Fibroblast of skin of left biceps (primary cell): ENCODE measurements around the gene CIPC.

Experiments used
- DNase-seq, 2 experiments: peaks; one replicate each; pipeline ENCODE4 v3.0.0-alpha.2; 2013; ENCODE audit warnings: low read depth in 2 of 2

Gene CIPC

GRCh38 chr14:77071938-77072388 lies 26.1 kb upstream of the CIPC start:
- no peak for DNase-seq

DNA sequence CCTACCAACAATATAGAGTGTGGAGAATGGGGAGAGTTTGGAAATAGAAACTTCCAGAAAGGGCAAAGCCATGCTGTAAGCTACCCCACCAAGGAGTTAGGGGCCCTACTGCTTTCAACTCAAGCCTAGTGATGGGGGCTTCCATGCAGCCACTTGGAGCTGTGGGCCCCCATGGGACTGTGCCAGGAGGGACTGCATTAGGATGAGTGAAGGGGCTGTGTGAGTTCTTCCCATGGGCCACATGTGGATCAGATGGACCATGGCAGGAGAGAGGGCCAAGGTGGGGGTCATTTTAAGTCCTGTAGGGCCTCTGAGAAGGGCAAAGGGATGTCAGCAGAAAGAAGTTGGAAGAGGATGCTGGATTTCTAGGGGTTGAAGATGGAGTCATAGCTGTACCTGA lies 23.1 kb upstream of the CIPC start:
- no peak for DNase-seq

- no peak for DNase-seq
Measured at GRCh38 chr14:77076113-77076631, 21.9 kb upstream of the CIPC start.

DNA sequence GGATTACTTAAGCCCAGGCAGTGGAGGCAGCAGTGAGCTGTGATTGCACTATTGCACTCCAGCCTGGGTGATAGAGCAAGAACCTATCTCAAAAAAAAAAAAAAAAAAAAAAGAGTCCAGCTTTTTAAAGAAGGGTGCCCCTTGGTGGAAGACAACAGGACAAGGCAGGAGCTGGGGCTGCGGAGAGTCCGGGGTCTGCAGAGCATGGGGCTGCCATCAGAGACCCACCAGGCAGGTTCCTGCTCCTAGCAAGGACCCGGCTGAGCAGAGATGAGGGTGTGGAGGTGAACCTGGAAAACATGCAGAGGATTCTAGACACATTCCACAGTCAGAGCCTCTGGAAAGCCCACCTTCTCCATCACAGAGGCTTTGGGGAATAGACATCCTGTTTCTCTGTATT lies 21.0 kb upstream of the CIPC start:
- DNase-seq: no peak

GRCh38 chr14:77082356-77082755 lies 15.7 kb upstream of the CIPC start:
- DNase-seq: no peak

DNA sequence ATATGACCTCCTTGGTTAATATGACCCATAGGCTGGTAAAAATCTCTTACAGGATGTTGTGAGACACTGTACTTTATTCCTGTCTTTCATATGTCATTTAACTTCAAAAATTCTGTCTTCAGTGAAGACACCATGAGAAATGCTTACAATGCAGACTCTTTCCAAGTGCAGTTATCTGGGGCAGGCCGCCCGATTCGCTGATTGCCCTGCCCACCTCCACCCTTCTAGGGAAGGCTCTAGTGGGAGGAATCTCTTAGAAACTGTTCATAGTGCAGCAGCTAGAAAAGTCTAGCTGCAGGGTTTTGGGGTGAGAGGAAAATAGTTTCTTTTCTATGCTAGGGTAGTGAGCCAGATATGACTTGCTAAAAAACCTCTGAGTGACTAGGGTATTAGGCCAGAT lies 15.0 kb upstream of the CIPC start:
- DNase-seq: no peak

GRCh38 chr14:77084985-77085384 lies 13.1 kb upstream of the CIPC start:
- no peak for DNase-seq

DNA sequence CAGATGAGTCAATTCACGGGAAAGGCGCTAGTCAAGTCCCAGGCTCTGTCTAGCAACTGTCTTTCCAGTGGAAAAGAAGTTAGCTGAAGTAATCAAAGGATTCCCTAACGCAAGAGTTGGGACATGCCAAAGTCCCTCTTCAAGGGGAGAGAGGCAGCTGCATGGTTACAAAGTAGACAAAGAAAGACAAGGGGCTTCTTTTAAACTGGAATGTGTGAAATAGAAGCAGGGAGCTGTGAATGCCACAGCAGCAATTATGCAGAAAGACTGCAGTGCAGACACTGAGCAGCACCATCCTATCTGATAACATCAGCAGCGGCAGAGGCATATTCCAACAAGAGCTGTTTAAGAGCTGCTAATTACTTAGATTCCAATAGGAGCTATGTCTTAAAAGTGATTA lies 12.5 kb upstream of the CIPC start:
- no peak for DNase-seq

DNA sequence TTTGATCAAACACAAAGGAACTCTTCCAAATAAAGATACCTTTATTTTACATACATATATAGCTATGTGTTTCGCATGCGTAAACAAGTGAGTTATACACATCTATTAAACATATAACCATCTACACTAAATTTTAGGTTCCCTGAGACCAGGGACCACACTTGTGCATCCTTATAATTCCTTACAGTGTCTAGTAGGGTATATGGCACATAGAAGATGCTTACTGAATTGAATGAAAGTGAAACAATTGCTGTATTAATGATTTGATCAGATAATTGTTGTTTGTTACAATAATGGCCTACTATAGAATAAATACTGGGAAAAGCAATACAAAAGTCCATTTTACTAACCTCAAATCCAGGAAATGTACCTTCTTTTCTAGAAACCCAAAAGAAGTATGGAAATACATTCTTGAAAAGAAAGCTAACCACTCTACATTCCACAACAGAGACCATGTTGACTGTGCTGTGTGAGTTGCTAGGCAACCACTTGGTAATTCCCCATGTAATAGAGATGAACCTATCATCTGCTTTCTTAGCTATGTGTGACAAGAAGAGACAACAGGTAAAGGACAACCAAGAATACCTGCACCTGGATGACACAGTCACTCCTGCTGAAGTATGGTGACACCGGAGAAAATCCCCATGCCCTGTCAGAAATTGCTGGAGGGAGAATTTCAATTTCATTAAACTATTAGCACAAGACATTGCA lies 11.9 kb upstream of the CIPC start:
- no peak for DNase-seq

- DNase-seq: no peak
Measured at GRCh38 chr14:77086951-77087350, 11.1 kb upstream of the CIPC start.

- DNase-seq: no peak
Measured at GRCh38 chr14:77087631-77088030, 10.4 kb upstream of the CIPC start.

DNA sequence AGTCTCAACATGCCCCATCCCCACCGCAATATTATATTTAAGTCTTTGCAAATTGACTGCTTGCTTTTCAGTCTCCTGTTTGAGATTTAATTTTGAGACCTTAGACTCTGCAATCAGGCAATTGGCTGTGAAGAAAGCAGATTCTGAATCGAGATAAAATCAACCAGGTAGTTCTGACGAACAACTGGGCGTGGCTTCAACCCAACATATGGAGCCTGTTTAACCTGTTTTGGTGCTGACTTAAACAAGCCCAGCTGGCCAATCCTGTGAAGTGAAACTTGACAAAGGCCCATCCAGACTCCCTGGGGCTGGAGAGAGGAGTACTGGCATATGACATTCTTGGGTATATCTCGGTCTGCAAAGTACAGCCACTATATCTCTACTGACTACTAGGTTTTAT lies 9.8 kb upstream of the CIPC start:
- no peak for DNase-seq

GRCh38 chr14:77088645-77089044 lies 9.4 kb upstream of the CIPC start:
- DNase-seq: no peak

DNA sequence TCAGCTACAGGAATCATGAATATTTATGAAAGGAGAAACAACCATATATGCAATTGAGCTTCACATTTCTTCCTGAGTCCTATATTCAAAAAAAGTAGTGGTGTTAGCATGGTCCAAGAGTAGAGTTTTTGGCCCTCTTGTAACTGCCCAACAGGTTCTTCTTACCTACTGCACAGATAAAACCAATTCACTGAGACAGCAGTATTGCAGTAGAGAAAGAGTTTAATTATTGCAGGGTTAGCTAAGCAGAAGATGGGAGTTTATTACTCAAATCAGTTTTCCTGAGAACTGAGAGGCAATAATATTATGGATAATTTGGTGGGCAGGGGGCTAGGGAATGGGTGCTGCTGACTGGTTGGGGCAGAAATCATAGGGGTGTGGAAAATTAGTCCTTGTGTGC lies 6.5 kb upstream of the CIPC start:
- DNase-seq: no peak

GRCh38 chr14:77092676-77093075 lies 5.4 kb upstream of the CIPC start:
- no peak for DNase-seq

DNA sequence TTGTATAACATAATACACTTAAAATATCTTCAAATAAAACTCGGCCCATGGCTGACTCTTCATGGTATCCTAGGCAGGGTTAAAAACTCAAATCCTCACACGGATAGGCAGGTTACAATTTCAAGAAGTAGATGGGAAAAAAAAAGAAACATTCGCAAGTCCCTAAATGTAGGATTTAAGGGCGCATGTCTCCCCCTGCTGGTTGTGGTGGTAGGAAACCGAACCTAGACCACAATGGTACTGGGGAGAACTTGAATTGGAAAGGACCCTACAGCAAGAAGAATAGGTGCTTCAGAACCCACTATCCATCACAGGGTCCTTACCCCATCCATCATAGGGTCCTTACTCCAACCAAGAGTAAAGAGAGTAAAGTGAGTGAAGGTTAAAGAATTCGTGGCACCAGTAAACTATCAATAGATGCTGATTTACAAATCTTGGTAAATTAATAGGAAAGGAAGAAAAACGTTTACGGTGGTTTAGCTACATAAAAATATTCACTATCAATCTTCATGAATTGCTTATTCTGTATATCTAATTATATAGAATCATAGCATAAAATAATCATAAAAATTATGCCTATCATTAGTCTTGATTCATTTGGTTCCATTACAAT lies 3.3 kb upstream of the CIPC start:
- DNase-seq: peak; percentile 18 to 41

DNA sequence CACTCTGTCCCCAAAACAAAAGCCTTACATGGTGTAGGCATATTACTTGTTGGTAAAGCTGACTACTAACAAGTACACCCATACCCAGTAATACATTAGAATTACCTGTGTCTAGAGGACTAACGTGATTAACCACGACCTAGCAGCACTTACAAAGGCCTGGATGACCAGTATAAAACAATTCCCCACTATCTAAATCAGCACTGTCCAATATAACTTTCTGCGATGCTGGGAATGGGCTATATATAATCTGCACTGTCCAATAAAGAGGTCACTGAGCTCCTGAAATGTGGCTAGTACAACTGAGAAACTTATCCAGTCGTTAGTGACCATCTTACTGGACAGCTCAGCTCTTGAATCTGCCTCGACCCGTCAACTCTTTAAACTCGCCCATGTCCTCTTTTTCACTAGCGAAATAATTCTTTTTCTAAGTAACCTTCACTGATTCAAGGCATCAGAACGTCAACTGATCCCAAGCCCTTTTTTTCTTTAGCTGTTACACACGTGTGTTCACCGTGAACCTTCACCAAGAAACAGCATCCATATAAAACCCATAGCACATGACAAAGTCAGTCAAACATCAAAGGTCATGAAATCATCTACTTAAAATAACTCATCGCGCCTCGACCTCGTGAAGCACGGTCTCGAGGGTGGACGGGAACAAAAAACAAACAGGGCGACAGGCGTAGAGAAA lies 905 bp upstream of the CIPC start:
- no peak for DNase-seq

GRCh38 chr14:77098529-77099353 lies 683 bp downstream of the CIPC start:
- no peak for DNase-seq

DNA sequence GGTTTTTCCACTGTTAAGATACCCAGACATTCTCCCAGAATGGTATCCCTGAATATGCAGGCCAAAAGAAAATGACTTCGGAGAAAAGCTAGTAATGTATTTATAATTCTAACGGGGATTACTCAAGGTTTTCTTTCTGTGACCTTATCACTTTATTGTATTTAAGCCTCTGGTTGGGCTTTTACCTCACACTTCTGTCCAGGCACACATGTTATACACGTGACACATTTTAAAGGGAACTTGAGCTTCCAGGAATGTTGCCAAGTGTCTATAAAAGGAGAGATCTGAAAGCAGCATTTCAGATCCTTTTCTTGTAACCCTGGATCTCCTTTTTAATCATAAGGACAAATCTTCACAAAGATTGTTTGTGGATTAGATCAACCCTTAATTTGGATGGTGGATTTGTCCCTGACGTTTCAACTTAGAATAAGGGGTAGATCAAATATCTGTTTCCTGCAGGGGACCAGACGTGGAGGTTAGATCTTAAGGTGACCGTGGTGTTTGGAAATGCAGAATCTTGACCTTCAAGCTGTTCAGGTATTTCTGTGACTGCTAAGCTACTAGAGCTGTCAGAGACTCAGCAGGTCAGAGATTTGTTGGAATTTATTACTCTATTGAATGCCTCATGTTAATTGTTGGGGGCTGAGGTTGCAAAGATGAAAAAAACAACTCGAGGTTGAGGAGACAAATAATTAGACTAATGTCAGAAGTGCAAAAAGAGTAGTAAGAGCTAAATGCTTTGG lies 1.5 kb downstream of the CIPC start:
- peak; percentile 25 to 41 for DNase-seq

DNA sequence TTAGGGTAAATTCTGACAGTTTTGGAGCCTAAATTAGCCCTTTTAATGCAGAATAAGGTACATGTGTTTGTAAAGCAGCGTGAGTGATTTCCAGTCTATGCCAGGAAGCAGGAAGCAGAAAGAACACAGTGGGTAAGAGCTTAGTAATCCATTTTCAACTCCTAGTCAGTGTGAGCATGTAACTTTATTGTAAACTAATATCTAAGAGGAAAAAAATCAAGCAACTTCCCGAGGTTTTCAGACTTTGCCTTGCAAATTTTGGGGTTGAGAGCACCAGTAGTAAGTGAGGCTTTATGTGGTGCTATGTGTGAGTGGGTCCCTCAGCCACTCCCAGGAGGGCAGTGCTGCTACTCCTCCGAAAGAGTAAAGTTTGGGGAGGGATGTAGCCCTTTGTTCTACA lies 2.9 kb downstream of the CIPC start:
- no peak for DNase-seq

DNA sequence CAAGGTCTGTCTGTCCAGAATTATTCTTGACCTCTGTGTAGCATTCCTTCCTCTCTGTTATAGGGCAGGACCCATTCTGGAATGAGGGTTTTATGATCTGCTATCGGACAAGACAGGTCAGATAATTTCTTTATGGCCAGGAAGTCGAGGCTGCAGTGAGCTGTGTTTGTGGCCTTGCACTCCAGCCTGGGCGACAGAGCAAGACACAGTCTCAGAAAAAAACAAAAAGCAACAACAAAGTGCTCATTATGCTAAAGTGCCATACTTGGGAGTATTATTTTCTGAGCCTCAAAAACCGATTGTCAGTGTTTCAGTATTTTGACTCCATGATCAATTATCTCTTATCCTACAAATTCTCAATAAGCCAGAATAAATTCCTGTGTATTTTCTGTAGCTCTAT lies 4.1 kb downstream of the CIPC start:
- no peak for DNase-seq
